Kasumi-1 (cell line): Measurements from ENCODE around the gene DHRS12.
"Not testable (repeated sequence)": the region's sequence is repeated elsewhere in the genome, so short reads cannot be mapped to it uniquely, and the experiment has no call there.

Experiments
- DNase-seq, 2 experiments: peaks; one replicate each; lab custom pipeline; 2025; lab: John Stamatoyannopoulos, UW

The DHRS12 gene

DNA sequence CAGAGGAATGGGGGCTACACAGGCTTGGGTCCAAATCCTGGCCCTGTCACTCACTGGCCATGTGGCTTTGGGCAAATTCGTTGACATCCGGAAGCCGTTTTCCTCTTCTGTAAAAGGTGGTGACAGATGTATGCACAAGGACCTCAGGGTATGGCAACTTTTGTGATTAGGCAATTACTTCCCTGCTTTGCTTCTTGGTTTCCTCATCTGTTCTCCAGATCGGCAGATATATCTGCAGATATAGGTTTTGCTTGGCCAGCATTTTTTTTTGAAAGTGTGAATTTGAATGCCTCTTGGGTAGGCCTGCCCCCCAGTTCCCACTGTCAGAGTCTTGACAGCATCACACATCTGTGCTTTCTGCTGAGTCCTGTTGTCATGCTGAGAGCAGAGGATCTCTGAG, 23.3 kb upstream of the DHRS12 start:
- peak; percentile 93 to 95 for DNase-seq

DNA sequence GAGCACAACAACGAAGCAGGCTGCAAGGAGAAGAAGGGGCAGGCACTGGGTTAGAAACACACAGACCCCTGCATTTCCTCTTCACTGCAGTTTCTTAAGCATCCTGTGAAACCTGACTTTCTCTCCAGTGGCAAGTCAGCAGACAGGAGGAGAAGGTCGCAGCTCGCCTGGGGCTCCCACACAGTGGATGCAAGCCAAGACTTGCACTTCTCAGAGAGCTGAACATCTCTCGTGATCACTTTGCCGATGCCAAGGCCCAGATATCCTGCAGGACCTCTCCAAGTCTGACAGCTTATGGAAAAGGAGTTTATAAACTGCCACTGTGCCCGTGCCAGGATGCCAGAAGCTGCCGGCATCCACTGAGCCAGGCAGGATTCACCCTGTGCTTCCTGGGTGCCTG, 22.6 kb upstream of the DHRS12 start:
- peak; percentile 44 to 65 for DNase-seq

DNA sequence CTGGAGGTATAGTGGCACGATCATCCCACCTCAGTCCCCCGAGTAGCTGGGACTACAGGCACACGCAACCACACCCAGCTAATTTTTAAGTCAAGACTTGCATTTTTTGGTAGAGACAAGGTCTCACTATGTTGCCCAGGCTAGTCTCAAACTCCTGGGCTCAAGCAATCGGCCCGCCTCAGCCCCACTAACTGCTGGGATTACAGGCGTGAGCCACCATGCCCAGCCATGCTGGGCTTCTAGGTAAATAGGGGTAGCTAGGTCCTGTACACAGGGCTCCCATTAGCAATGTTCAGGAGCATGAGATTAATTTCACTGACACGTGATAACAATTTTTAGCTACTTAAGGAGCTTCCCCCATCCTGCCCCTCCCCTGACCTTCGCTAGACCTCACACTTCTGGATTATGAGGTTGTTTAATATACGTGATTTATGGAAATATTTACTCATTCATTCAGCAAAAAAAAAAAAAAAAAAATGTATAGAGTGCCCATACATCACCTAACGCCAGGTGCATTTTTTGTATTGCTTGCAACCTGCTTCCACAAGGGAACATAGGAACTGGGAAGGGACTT, 21.8 kb upstream of the DHRS12 start:
- no peak for DNase-seq

GRCh38 chr13:51825165-51825592, 21.2 kb upstream of the DHRS12 start:
- DNase-seq: peak; percentile 80 to 83

DNA sequence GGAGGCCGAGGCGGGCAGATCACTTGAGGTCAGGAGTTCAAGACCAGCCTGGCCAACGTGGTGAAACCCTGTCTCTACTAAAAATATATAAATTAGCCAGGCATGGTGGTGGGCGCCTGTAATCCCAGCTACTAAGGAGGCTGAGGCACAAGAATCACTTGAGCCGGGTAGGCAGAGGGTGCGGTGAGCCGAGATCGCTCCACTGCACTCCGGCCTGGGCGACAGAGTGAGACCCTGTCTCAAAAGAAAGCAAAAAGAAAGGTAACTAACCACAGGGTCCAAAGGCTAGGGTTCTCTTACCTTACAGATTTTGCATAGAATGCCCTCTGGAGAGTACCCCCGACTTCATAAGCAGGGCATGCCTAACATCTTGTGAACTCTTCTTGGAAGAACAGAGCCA, 20.7 kb upstream of the DHRS12 start:
- not testable (repeated sequence) for DNase-seq

GRCh38 chr13:51823863-51824262, 19.9 kb upstream of the DHRS12 start:
- DNase-seq: no peak

GRCh38 chr13:51823359-51823758, 19.4 kb upstream of the DHRS12 start:
- DNase-seq: no peak

DNA sequence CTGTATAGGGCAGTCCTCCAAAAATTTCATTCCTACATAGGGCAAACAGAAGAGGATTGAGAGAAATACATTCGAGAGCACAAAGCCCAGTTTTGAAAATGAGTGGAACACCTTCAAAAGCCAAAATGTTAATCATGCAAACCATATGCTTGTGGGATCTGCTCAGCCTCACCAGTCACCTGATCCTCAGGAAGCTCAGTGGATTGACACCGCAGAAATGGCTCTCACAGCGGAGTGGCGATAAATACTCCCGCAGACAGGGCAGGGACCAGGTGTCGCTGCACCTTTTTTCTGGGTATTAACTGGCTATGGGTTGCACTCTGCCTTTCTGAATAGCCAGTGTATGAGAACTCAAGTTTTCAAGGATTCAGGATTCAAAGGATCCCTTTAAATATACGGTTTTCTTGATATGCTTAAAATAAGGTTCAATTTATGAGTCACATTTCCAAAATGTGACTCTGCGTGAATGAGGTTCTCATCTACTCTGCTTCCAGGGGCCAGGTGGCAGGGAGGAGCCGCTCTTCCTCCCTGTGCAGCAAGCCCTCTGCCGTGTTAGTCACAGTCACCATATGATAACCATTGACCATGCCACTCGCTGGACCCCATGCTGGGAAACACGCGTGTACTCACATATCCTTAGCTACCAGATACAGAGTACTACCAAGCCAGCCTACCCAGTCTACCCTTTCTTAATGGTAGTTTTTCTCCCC, 18.3 kb upstream of the DHRS12 start:
- DNase-seq: no peak

DNA sequence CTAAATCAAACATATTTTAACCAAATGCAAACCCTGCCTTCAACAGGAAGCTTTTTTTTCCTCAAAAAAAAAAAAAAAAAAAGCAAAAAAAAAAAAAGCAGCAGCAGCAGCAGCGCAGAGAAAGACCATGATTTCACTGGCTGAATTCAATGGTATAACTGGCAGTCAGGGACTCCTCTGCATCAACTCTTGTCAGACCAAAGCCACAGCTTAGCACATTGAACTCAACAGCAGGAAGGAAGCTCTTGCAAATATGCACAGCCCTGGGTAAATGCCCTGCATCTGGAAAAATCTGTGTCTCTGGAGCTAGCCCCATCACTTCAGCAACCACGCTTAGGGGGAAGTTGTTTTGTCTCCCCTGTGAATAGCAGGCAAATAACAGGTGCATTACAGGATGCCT, 17.6 kb upstream of the DHRS12 start:
- peak; percentile 96 for DNase-seq

DNA sequence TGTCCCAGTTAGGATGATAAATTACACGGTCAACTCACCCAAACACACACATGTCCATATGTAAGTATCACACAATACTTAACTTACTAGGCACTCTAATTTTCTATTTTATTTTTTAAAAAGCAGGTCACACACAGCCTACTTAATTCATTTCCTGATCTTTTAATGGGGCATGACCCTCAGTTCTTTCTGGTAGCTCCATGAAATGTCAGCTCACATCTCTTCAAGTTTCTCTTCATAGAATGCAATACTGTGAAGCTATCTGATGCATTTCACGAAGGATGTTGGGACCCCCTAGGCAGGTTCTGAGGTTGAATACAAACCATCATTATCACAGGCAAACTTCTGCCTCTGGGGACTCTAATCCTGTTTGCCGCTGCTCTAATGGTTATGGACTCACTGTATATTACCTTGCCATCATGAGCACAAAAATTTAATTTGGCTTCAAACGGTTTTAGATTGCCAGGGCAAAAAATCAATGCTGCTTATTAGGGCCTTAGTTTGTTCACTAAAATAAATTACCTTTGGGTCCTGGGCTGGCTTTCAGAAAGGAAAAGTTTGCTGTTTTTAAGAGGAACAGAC, 16.1 kb upstream of the DHRS12 start:
- no peak for DNase-seq

- DNase-seq: no peak
These were observed 15.6 kb upstream of the DHRS12 start for GRCh38 chr13:51819544-51819943.

DNA sequence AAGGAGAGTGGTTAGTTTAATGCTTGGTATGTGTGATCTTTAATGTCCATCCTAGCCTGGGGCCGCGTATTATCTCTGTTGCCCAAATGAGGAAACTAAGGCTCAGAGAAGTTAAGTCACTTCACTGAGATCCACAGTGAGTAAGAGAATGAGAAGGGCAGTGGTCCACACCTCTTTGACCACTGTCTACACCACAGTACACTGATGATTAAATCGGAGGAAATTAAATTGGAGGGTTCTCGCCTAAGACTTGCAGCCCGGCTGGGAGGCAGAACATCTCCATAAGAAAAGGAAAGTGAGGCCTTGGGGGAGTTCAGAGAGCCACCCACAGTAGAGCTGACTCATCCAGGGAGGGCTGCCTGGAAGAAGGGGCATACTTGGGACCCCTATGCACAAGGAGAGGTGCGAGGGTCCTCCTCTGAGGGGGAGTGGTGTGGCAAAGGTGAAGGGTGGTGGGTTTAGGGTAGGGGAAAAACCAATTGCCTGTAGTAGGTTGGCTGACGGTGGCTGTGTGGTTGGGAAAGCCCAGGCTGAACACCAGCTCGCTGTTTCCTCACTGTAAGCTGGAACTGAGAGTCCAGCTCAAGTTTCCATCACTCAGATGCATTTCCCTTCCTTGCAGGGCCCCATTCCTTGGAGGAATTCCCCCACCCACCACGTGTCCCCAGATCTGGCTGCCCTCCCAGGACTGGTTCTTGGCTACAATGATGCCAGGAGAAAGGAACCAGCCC, 15.0 kb upstream of the DHRS12 start:
- DNase-seq: no peak

DNA sequence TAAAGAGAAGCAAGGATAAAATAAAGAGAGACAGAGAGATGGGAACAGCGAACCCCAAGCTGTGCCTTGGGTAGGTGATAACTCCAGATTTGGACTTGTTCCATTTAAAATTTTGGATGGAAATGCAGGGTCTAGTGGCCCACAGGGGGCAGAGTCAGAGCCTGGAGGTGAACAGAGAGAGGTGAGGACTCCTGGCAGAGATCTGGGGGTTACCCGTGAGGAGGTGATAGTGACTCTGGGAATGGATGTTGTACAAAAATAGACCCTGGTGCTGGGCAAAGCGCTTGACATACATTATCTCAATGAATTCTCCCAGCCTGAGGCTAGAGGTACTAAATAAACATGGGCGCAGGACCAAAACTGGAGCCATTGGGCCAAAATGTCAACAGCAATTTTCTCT, 14.3 kb upstream of the DHRS12 start:
- no peak for DNase-seq

DNA sequence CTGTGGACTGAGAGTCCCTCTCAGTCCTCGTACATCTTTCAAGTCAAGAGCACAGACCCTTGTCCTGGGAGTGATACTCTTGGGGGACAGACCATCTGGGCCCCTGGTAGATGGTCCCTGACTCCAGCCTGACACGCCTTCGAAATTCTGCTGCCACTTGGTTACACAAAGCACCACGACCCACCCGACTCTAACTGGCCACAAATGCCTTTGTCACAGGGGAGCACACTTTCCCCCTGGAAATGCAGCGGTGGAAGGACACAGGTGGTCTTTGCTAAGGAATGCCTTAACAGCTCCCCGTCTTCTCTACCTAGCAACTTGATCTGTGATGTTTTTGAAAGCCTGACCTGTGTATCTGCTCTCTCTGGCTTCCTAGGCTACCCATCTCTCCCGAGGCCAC, 13.8 kb upstream of the DHRS12 start:
- DNase-seq: no peak

DNA sequence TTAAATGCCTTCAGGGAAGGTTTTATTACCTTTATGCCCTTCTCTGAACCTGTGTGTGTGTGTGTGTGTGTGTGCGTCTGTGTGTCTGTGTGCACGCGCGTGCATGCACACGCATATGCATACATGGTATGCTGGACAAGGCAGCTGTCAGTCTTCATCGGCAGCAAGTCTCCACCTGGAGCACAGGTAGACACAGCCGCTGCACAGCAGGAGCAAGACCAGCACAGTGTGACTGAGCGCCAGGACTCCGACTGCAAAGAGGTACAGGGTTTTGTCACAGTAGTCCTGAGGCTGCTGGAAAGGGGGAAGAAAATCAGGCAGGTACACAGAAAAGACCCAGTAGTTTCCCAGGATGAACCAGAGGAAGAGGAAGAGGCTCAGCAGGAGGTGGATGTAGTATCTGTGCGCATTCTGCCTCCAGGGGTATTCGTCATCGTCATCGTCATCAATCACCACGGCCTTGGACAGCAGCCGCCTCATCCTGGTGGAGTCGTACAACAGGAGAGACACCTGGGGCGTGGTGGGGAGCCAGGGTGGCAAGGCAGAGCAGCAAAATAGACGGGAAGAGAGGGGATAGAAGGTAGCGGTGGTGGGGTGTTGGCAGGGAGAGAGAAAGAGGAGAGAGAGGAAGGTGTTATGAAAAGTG, 12.8 kb upstream of the DHRS12 start:
- DNase-seq: no peak

DNA sequence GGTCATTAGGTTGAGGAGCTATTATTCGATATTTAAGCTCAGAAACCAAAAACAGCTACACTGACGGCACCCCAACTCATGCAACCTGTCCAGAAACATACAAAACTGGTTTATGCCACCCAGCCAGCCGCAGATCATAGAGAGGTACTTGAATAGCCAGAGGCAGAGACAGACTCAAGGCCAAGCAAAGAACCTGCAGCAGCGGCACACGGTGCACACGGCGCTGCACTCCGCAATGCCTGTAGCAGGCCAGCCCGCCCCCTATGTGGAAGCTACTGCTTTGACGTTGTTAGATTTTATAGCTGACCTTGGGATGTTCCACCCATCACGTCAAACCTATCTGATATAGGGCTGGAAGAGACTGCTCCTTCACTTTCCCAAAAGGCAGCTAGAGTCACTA, 11.9 kb upstream of the DHRS12 start:
- no peak for DNase-seq

DNA sequence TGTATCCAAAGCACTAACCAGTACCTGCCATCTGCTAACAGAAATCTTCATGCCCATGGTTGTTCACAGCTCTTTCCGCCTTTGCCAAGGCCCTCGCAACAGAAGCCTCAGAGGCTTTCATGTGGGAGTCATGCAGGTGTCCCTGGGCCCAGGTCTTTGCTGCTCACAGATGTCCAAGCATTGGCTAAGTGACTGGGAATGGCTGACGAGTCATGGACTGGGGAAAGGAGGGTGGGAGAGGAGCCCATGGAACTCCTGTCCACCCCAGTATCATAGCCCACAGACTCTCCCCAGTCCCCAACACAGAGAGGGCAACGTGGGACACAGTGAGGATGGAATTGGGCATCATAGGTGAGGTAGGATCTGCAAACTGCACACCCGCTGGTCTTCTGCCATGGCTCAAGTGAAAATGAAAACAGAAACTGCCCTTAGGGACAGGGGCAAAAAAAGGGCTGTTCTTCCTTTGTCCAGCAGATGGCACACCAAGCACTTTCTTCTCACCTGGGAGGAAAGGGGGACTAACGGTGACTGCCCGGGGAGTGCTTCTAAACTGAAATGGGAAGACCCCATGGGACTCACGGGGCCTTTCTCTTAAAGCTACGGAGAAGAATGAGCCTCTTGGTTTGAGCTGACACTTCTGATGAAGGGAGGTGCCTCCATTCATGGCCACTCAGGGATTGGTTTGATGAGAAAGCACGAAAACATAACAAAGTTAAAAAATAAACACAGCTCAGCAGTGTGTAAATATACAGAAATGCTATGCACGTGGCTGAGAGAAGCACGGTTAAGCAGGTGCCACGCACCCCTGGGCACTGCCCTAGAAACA, 11.1 kb upstream of the DHRS12 start:
- peak; percentile 73 to 74 for DNase-seq

DNA sequence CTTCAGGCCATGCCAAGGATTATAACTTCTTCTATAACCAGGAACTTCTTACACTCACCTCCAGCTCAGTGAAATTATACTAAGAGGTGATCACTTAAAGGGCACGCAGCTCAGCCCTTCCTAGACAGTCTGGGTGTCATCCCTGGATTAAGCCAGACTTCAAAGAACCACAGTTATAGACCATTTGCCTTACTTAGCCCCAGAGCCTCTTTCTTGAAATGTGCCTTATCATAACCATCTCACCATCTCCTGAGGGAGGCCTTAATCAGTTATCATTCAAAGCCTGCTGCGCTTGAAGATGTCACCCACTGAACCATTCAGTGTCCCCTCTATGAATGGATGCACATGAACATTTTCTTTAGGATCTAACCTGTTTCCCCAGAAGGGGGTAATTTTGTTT, 10.1 kb upstream of the DHRS12 start:
- DNase-seq: no peak

- DNase-seq: no peak
These were observed 8.0 kb upstream of the DHRS12 start for GRCh38 chr13:51811920-51812451.

- DNase-seq: no peak
These were observed 7.1 kb upstream of the DHRS12 start for GRCh38 chr13:51811046-51811445.

GRCh38 chr13:51808811-51809210, 4.8 kb upstream of the DHRS12 start:
- no peak for DNase-seq
